ENCODE data around the gene ZNF157.

The ZNF157 gene

DNA sequence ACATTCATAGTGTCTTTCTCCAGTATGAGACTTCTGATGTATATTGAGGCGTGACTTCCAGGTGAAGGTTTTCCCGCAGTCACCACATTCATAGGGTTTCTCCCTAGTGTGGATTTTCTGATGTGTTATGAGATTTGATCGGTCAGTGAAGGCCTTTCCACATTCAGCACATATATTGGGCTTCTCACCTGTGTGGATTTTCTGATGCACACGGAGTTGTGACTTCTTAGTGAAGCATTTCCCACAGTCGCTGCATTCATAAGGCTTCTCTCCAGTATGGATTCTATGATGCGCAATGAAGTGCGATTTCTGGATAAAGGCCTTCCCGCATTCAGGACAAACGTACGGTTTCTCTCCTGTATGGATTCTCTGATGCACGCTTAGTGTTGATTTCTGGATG lies 77.2 kb downstream of the ZNF157 start:
- FAIRE-seq = no peak

DNA sequence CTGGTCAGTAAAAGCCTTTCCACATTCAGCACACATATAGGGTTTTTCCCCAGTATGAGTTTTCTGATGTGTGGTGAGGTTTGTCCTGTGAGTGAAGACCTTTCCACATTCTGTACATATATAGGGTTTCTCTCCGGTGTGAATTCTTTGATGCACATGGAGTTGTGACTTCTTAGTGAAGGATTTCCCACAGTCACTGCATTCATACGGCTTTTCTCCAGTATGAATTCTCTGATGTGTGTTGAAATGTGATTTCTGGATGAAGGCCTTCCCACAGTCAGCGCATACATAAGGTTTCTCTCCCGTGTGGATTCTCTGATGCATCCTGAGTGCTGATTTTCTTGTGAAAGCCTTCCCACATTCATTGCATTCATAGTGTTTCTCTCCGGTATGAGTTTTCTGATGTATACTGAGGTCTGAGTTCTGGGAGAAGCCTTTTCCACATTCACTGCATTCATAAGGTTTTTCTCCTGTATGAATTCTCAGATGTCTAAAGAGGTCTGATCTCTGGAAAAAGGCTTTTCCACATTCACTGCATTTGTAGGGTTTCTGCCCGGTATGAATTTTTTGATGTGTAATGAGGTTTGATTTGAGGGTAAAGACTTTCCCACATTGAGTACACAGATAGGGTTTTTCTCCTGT lies 77.9 kb downstream of the ZNF157 start:
- FAIRE-seq = no peak

GRCh38 chrX:47452112-47452511 lies 81.7 kb downstream of the ZNF157 start:
- FAIRE-seq = no peak

GRCh38 chrX:47456080-47456479 lies 85.7 kb downstream of the ZNF157 start:
- FAIRE-seq = no peak

- no peak for FAIRE-seq
Observed at GRCh38 chrX:47458528-47458927, 88.2 kb downstream of the ZNF157 start.

GRCh38 chrX:47460561-47460960 lies 90.2 kb downstream of the ZNF157 start:
- FAIRE-seq = no peak

Data from G401.6 (cell line).